Measurements from ENCODE around the gene HCRTR1. TPM values are rescaled to one million over a fixed set of nuclear protein-coding genes. Genes with fewer than 3 reads are reported as not detected.

Gene HCRTR1
- polyA plus RNA-seq, 1 donor from 2014 or later, result 0.37 TPM

- peak overlapping the region; percentile 66 for H3K9ac ChIP-seq (ENCODE audit: low read length)
- peak overlapping the region; percentile 62 for H3K4me2 ChIP-seq (ENCODE audit: low read length)
- no peaks in the 10 kb centered on the region for H3K36me3 ChIP-seq (ENCODE audit: insufficient read depth, low read length)
- H3K79me2 ChIP-seq (replicated peaks; ENCODE audit: insufficient read depth, low read length), result no peaks in the 10 kb centered on the region
- H3K4me3 ChIP-seq (ENCODE audit: low read length), result peak overlapping the region; percentile 80
- no peaks in the 10 kb centered on the region for H3F3A ChIP-seq (ENCODE audit: insufficient read depth, low read length, poor library complexity, severe bottlenecking)
- peak; percentile 69 for TF ChIP-seq SMC3 (conservative IDR thresholded peaks at IDR 0.05; ENCODE audit: poor library complexity)
- TF ChIP-seq POLR2AphosphoS5 (IDR thresholded peaks at IDR 0.05), result no peak
- TF ChIP-seq EP300 (conservative IDR thresholded peaks at IDR 0.05; ENCODE audit: poor library complexity, severe bottlenecking), result no peak
- no peak for TF ChIP-seq EZH2 (IDR thresholded peaks at IDR 0.05; ENCODE audit: borderline replicate concordance, insufficient read depth, low read length, poor library complexity, severe bottlenecking)
- no peak for TF ChIP-seq MXI1 (conservative IDR thresholded peaks at IDR 0.05; ENCODE audit: poor library complexity, severe bottlenecking)
- TF ChIP-seq CTCF (IDR thresholded peaks at IDR 0.05; ENCODE audit: poor library complexity, severe bottlenecking), result peak; percentile 82
- no peak for TF ChIP-seq REST (IDR thresholded peaks at IDR 0.05; ENCODE audit: borderline replicate concordance)
- no peak for TF ChIP-seq TAF1 (IDR thresholded peaks at IDR 0.05; ENCODE audit: low read depth)
- peak; percentile 56 for TF ChIP-seq RAD21 (conservative IDR thresholded peaks at IDR 0.05)
- peak overlapping the region; percentile 40 for H2AFZ ChIP-seq (ENCODE audit: low read depth, low read length)
- no peak overlapping the region for H3K27ac ChIP-seq (ENCODE audit: low read length)
- H3K9me3 ChIP-seq (ENCODE audit: low read length), result no peaks in the 10 kb centered on the region
- no peaks in the 10 kb centered on the region for H3K9me2 ChIP-seq (ENCODE audit: insufficient read depth, low read length)
- H3K27me3 ChIP-seq (ENCODE audit: insufficient read depth, low read depth, low read length), result peaks cover 18% of the 10 kb centered on the region
- no peaks in the 10 kb centered on the region for H4K20me1 ChIP-seq (ENCODE audit: insufficient read depth)
Measured at GRCh38 chr1:31617916-31618746, 642 bp downstream of the HCRTR1 start.

- Histone ChIP-seq H3K9me3 (ENCODE audit: low read length) (no peaks in the 10 kb centered on the region), H3K4me2 (ENCODE audit: low read length) (no peak overlapping the region), H3K27ac (ENCODE audit: low read length) (no peak overlapping the region), H3K79me2 (replicated peaks; ENCODE audit: insufficient read depth, low read length) (no peaks in the 10 kb centered on the region), H3F3A (ENCODE audit: insufficient read depth, low read length, poor library complexity, severe bottlenecking) (no peaks in the 10 kb centered on the region), H3K27me3 (ENCODE audit: insufficient read depth, low read depth, low read length) (peaks cover 18% of the 10 kb centered on the region), H3K36me3 (ENCODE audit: insufficient read depth, low read length) (no peaks in the 10 kb centered on the region), H3K4me3 (ENCODE audit: low read length) (no peak overlapping the region), H3K9ac (ENCODE audit: low read length) (no peak overlapping the region), H4K20me1 (ENCODE audit: insufficient read depth) (no peaks in the 10 kb centered on the region), H3K9me2 (ENCODE audit: insufficient read depth, low read length) (no peaks in the 10 kb centered on the region), H2AFZ (ENCODE audit: low read depth, low read length) (no peak overlapping the region)
- no peak for TF ChIP-seq TAF1 (IDR thresholded peaks at IDR 0.05; ENCODE audit: low read depth)
- TF ChIP-seq SMC3 (conservative IDR thresholded peaks at IDR 0.05; ENCODE audit: poor library complexity), result no peak
- no peak for TF ChIP-seq REST (IDR thresholded peaks at IDR 0.05; ENCODE audit: borderline replicate concordance)
- TF ChIP-seq EZH2 (IDR thresholded peaks at IDR 0.05; ENCODE audit: borderline replicate concordance, insufficient read depth, low read length, poor library complexity, severe bottlenecking), result no peak
- no peak for TF ChIP-seq POLR2AphosphoS5 (IDR thresholded peaks at IDR 0.05)
- no peak for TF ChIP-seq MXI1 (conservative IDR thresholded peaks at IDR 0.05; ENCODE audit: poor library complexity, severe bottlenecking)
- no peak for TF ChIP-seq EP300 (conservative IDR thresholded peaks at IDR 0.05; ENCODE audit: poor library complexity, severe bottlenecking)
- TF ChIP-seq CTCF (IDR thresholded peaks at IDR 0.05; ENCODE audit: poor library complexity, severe bottlenecking), result no peak
- TF ChIP-seq RAD21 (conservative IDR thresholded peaks at IDR 0.05), result no peak
Measured at GRCh38 chr1:31618916-31619846, 1.7 kb downstream of the HCRTR1 start.
